H1 (cell line): Measurements from ENCODE around the gene CBLC. TPM values are rescaled to one million over a fixed set of nuclear protein-coding genes. Genes with fewer than 3 reads are reported as not detected.

ENCODE experiments used
- CTBP2 ChIP-seq: IDR thresholded peaks from 2 replicates; pipeline ENCODE4 v1.7.0; 2011; ENCODE audit warnings: borderline replicate concordance, mild to moderate bottlenecking, moderate library complexity, mixed read lengths, low read length; ENCODE audit not compliant: insufficient read depth, insufficient read length
- JUND ChIP-seq: IDR thresholded peaks from 2 replicates; pipeline ENCODE4 v1.6.1; 2011; ENCODE audit warnings: mild to moderate bottlenecking, improper control_type of control experiment, low read length
- SIRT6 ChIP-seq: IDR thresholded peaks from one replicate; pipeline ENCODE4 v1.7.1; 2012; ENCODE audit warnings: low read length, inconsistent platforms
- polyA plus RNA-seq, 7 experiments: library from polyadenylated mRNA; depleted of rRNA in 3 of 7; stranded (reverse) in 5 of 7; unstranded in 2 of 7; fragments of >200 nt in 5 of 7; fragments of 200-250 nt in 2 of 7; gene quantifications; 1 replicate in 5 of 7; 2 replicates in 1 of 7; 4 replicates in 1 of 7; pipeline versions ENCODE4 v1.2.1 to v1.2.3, GENCODE V29; 2011 to 2013; ENCODE audit warnings: missing spikeins in 2 of 7, mixed read lengths in 2 of 7
- total RNA-seq: library from RNA; stranded (reverse); fragmentation: NEBNext Ultra II Directional; extraction: Animal tissue kit (Norgen Biotek cat#: 25700); gene quantifications from 2 replicates; pipeline ENCODE4 v1.2.1, GENCODE V29; 2021

Gene CBLC
- total and polyA plus RNA-seq, 2 of the 8 experiments (the other 6 are each of a cell fraction or from before 2014, with no cell fraction given): 17.4 to 35.7 TPM

- TF ChIP-seq SIRT6: no peak
- no peak for TF ChIP-seq JUND
- TF ChIP-seq CTBP2: no peak
Measured at GRCh38 chr19:44738136-44738535, 39.6 kb upstream of the CBLC start (continued).
